SW480 (cell line): ENCODE measurements around the gene NHLRC2.

Experiments
- DNase-seq: peaks from one replicate; pipeline ENCODE4 v3.0.0-alpha.2; 2016; ENCODE audit warnings: low spot score

NHLRC2 gene

DNA sequence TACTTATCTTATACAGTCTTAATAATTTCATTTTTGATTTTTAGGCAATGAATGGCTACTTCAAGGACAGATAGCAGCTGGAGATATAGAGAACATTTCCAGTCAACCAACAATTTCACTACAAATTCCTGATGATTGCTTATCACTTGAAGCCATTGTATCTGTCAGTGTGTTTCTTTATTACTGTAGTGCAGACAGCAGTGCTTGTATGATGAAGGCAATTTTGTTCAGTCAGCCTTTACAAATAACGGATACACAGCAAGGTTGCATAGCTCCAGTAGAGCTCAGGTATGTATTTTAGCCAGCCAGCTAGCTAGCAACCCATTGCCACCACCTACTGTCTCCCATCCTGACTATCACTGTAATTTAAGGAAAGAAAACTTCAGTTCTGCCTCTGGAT lies 53.8 kb downstream of the NHLRC2 start:
- DNase-seq, result no peak

DNA sequence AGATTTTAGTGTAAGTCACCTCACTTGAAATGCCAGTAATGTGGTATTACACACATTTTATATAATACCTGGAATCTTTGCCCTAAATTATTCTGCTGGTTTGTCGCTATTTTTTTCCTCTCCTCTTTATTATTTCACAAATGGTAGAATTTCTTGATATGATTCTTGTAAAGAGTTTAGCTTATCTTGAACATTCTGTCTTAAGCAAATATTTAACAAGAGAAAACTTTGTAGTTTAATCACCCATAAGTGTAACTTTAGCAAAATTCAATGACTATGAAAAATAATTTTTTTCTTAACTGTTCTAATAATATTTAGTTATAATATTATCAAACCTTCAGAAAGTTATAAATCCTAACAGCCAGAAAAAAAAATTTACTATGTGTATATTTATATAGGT lies 56.7 kb downstream of the NHLRC2 start:
- no peak for DNase-seq

DNA sequence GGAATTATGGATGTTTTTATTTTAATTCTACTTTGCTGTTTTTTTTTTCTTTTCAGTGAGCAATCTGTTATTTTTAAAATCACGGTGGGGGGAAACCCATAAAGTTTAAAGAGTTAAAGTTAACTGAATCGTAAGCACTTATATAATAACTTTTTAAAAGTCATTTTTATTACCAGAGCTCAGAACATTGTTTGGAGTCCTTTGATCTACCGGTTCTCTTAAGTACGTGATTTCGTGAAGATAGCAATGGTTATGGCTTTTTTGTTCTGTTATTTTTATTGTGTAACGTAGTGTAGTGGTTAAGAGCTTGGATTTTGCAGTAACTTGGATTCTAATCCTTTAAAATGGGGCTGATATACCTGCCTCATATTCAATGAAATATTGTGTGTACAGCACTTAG lies 57.4 kb downstream of the NHLRC2 start:
- DNase-seq, result no peak

DNA sequence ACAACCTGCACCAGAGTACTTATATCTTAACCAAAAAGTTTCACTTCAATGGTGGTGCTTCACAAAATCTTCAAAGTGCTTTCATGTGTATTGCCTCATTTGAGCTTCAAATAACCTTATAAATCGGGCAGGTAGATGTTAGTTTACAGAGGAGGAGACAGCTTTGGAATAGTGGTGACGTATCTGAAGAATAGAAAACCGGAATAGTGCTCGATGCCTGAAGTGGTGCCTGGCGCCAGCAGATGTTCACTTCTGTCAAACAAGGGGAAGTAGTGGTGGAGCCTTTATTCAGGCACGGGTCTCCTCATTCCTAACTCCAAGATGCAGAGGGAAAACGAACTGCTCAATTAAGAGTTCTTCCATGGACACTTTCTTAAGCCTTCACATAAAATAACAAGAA lies 58.1 kb downstream of the NHLRC2 start:
- DNase-seq, result no peak

DNA sequence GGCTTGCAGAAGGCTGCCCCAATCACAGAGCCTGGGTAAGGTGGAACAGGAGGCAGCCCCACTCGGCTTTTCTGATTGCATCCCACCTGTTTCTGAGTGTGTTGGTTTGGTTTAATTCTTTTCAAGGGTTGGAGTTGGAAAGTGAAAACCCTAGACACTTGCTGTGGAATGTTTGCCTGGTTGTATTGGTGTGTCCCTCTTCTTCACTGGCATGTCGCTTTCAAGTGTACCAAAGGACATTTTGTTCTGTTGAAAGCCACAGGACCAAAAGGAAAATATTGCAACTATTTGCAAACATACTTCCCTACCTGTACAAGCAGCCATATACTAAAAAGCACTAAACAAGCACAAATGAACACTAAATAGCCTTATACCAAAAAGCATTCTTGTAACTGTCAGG lies 60.5 kb downstream of the NHLRC2 start:
- DNase-seq, result no peak

DNA sequence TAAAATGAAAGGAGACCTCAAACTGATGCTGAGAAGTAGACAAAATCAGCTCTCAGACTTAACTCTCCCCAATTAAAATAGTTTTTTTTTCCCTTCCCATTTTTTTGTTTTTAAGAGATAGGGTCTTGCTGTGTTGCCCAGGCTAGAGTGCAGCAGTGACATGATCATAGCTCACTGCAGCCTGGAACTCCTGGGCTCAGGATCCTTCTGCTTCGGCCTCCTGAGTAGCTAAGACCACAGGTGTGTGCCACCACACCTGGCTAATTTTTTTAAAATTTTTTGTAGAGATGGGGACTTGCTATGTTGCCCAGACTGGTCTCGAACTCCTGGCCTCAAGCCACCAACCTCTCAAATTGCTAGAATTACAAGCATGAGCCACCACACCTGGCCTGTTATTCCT lies 61.1 kb downstream of the NHLRC2 start:
- no peak for DNase-seq

DNA sequence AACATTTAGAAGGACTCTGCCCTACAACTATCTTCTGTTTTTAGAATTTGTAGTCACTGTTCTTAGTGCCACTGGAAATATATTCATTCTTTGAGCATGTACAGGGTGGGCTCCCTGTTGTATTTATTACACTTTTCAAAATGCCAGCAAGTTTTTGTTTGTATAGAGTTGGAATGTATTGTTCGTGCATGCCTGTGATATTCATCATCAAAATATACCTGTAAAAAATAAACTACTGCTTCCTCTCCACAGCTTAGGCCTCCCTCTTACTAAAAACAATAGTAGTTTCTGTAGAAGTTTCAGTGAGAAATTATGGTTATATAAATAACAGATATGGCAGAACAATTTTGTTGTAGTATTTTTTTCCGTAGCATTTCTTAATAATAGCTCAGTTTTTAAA lies 61.6 kb downstream of the NHLRC2 start:
- no peak for DNase-seq

DNA sequence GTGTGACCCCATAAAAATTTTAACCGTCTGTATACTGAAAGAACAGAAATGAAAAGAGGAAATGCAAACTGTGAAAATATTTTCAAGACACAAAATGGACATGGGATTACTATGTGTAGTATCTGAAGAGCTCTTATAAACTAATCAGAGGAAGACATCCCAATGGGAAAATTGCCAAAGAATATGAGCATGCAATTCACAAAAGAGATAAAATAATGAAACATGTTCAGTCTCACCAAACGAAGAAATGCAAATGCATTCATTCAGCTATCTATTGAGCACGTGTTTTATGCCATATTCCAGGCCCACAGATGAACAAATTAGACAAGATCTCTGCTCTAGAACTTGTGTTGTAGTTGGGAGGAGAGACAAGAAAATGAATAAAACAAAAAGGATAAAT lies 63.2 kb downstream of the NHLRC2 start:
- no peak for DNase-seq

DNA sequence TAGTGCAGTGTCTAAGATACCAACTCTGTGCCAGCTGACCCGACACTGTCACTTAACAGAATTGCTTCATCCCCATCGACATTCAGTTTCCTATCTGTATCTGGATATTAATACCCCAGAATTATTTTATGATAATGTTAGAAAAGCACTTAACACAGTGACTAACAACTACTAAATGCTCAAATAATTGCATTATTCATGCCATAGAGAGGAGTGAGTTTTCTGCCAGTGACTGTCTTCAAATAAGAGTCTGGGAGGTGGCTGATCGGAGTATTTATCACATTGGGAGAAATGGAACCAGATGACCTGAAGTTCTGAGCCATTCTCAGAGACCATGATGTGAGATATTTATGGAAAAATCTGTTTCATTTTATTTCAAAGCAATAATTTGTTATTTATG lies 65.7 kb downstream of the NHLRC2 start:
- DNase-seq, result no peak

DNA sequence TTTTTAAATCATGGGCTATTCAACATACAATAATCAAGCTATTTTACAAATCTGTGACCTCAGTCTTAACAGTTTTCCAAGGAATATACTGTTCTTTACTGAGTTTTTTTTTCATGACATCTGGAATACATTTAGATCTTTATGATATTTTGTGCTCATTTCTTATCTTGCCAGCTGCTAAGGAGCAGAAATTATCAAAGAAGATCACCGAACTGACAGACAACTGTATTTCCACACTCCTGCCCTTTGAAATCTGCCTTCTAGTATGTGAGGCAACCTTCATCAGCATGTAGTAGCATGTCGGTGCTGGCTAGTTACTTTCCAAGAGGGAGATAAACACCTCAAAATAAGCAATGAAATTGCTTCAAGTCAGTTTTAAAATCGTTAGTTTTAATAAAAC lies 66.4 kb downstream of the NHLRC2 start:
- no peak for DNase-seq

DNA sequence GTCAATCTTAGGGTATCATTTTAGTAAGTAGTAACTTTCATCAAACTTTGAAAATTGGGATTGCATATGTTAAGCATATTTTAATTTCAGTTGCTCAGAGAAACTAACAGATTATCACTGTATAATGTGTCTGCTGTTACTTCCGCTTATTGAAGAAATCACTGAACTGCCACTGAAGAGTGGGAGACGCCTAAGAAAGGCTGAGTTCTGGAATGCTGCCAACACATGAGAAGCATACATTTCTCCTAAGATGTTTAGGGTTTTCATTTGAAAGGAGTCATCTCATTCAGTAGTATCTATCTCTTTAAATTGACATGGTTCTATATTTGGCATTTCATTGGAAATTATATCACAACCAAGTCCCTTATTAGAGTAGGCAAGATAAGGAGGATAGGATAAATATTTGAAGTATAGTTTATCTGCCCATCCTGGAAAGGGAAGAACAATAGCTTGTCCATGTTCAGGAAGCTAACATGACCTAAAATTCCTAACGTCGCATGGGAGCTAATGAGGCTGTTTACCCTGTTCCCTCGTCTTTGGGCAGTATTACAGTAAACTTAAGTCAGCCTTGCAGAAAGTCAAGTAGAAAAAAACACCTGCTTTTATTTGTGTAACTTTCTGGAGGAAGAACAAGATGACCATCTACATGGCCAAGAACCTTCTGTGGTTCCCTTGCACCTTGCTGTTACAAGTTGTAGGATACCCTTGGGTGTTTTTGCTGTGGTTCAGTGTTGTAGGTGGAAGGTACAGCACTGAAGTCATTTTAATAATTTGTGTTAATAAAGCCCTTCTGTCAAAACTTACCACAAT lies 67.3 kb downstream of the NHLRC2 start:
- no peak for DNase-seq

DNA sequence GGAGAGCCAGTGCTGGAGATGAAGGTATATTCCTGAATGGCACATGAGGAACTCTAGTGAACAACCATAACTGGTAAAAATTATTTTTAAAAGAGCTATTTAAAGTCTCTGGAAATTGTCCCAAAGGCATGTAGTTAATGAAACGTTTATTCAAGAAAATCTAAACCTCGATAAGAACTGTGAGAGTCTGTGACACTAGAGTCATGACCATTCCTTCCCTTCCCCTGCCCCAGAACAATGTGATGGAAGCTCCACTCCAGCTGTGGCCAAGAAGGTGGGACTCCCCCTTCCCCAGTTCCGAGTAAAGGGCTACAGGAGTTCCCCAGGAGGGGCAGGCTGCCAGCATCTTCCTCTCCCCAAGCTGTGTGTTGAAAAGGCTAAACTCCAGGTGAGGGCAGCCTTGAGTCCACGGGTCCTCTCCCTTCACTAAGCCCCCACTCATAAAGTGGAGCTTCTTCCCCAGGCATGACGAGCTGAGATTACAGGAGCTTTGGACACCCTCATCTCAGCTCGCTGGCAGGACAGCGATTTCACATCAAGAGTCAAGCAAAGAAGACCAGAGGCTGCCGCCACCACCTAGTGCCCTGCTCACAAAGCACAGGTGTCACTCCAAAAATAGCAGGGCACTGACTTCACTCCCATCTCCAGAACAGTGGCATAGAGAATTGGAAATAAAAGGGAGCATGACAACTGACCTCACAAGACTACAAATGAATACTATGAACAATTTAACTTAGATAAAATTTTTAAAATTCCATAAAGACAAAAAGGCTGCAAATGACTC lies 68.5 kb downstream of the NHLRC2 start:
- DNase-seq, result no peak

DNA sequence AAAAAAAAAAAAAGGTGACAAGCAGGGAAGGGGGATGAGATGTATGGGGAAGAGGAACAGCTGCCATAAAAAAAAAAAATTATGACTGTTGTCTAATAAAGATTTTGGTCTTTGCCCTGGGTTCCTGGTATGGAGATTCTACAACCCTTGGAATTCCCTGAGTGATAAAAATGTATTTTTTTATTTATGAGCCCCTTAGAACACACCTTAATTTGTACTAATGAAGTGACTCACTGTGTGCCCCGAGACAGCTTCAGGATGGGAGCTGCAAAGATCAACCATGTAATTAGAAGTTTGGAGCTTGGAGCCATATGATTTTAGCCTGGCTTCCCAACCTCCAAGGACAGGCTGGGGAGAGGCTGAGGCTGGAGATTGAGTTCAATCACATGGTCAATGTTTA lies 69.7 kb downstream of the NHLRC2 start:
- no peak for DNase-seq

DNA sequence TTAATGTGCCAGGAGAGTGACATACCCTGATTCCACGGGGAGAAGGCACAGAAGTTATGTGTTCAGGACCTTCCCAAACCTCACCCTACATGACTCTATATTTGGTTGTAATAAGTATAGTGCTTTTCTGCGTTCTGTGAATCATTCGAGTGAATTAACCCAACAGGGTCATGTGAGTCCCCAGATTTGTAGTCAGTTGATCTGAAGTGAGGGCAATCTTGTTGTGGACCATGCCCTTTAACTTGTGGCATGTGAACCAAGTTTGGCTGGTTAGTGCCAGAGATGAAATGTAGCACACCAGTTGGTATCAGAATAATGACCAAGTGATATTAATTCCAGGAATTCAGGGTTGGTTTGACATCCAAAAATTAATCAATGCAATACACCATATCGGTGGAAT lies 70.2 kb downstream of the NHLRC2 start:
- no peak for DNase-seq

DNA sequence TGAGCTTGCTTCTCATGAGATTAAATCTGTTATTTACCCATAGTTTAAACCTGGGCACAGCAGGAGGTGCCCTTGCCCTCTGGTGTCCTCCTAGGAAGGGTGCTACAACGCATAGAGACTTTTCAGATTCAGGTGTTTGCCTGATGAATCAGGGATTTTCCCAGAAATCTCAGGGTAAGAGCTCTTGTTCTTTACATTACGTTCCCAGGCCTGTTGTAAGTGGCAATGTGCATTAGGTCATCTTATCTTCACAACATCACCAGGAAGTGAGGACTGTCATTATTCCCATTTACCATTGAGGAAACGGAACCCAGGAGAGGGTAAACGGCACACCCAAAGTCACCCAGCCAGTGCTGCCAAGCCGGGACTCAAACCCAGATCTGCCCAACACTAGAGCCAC lies 73.0 kb downstream of the NHLRC2 start:
- no peak for DNase-seq

DNA sequence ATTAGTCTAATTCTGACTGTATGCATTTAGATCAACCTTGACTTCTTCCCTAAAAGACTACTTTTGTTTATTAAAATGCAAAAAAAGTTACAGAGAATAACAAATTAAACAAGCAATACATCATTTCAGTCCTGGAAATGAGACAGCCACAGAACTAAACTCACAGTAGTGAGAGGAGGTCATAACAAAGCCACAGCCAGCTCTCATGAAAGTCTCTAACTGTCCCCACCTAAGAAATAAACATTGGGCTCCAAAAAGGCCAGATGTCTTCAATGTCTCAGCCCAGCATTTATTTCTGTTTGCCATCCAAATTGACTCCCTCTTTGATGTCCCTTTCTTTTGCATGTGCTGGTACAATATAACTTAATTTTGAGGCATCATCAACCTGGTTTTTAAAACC lies 74.4 kb downstream of the NHLRC2 start:
- no peak for DNase-seq

DNA sequence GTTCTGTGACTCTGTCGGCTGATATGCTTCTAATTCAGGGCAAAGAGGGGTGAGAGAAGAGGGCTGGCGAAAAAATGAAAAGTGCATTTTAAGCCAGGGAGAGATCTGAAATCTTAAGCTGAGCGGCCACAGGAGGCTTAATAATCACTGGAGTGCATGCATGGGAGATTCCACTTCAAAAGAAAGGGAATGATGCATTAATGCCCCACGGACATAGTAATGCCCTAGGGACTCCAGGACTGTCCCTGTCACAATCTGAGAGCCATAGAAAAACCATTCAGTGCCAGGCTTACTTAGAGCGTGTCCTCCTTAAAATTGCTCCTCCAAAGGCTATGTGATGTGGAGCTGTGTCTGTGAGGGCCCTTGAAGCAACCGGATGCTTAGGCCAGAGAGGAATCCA lies 75.1 kb downstream of the NHLRC2 start:
- no peak for DNase-seq

DNA sequence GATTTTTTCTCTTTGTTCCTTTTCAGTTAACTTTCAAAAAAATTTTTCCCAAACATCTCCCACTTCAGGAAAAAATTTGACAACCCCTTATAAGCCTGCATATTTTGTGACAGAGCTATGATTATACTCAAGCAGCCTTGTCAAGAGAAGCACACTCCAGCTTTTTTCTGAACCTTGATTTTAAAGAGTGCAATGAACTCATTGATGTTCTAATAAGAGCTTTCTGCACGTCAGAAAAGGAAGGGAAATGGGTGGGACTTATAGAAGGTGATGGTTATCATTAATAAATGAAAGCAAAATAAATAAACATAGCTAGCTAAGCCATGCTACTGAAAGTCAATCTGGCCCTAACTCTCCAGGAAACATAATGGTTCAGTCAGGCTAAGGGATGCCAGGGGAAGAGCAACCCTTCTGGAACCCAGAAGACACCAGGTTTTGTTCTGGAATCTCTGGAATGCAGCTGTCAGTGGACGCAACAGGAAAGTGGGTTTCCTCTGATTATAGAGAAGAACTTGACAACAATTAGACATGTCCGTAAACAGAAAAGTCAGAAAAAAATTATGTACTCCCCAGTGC lies 76.1 kb downstream of the NHLRC2 start:
- DNase-seq, result no peak

DNA sequence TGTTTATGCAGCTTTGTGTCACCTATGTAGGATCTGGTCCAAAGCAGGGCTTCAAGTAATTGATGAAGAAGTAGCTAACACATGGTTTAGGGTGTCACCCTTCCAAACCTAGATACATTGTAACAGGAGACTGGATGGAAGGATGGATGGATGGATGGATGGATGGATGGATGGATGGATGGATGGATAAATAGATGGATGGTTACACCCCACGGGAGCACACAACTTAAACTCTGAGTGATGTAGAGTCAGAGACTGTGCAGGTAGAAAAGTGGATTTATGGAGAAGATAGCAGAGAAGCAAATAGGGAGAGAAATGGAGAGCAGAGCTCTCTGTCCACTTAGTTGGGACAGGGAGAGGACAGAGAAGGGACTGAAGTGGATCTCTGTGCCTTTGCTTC lies 78.4 kb downstream of the NHLRC2 start:
- DNase-seq, result no peak

DNA sequence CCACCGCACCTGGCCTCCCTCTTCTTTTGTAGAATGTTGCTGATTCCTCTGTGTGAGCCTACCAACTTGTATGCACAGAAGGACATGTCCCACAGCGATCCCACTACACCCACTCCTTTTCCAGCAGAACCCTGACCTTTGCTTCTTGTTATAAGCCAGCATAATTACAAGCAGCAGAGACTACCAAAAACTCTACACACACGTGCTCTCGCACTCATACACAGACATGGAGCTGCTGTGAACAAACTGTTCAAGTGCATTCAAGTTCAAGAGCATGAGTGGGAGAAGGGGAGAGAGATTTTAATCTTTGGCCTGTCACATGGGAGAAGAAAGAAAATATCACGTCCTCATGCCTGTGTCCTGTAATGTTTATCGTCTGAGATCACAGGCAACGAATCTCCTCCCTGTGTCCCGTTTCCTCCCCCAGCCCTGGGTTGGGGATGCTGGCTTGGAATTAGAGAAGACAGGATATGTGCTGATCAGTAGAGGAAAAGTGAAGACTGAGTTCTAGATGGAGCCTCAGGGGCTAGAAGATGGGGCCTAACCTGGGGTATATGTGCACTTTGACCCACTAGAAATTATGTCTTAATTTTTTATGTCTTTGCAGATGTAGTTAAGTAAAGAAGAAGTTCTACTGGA lies 79.6 kb downstream of the NHLRC2 start:
- no peak for DNase-seq

DNA sequence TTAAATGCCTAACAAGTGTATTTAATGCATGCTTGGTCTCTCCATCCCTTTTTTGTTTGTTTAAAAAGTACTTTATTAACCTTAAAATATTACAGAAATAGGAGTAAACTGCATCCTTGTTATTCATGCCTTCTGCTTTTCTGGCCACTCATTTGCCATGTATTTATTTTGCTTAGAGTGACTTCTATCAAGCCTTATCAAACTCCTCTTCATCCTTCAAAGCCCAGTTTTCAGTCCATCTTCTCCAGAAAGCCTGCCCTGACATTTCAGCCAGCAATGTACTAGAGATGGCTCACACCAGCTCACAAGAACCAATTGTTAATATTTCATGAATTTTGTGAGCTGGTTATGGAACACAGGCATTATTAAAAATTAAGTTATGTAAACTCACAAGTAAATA lies 82.8 kb downstream of the NHLRC2 start:
- DNase-seq, result no peak

DNA sequence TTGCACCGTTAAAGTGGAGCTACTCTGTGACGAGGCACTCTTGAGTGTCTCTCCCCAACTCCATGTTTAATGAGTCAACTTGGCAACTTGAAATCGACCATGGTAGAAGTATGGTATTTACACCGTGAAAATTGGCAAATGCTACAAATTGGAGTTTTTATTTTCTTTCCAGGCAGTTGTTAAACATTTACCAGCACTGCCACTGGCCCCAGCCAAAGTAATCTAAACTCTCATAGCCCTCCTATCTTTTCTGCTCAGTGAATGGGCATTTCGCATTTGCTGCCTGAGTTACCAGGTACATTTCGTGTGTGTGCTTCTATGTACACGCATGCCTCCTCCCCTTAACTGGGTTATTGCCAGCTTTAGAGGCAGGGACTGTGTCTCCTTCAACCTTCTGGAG lies 83.3 kb downstream of the NHLRC2 start:
- no peak for DNase-seq
